IPS-NIHi11 (cell line): Measurements from ENCODE around the gene TM2D3.
"Not testable (repeated sequence)": the region's sequence is repeated elsewhere in the genome, so short reads cannot be mapped to it uniquely, and the experiment has no call there.

Experiments used
- DNase-seq: peaks from one replicate; pipeline ENCODE4 v3.0.0; 2012; ENCODE audit warnings: mixed read lengths, low spot score

Gene TM2D3

DNA sequence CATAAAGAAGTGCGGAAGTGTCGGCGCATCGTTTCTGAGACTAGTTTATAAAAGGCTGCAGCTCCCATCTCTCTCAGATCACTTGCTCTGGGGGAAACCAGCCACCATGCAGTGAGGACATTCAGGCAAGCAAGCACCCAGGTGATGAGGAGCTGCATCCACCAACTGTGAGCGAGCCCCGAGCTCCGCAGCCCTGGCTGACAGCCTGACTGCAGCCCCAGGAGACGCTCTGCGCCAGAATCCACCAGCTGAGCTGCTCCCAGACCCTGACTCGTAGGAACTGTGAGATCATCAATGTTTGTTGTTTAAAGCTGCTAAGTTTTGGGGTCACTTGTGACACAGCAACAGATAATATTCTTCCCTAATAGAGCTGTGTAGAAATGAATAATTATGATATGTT, 5.0 kb upstream of the TM2D3 start:
- DNase-seq: no peak

DNA sequence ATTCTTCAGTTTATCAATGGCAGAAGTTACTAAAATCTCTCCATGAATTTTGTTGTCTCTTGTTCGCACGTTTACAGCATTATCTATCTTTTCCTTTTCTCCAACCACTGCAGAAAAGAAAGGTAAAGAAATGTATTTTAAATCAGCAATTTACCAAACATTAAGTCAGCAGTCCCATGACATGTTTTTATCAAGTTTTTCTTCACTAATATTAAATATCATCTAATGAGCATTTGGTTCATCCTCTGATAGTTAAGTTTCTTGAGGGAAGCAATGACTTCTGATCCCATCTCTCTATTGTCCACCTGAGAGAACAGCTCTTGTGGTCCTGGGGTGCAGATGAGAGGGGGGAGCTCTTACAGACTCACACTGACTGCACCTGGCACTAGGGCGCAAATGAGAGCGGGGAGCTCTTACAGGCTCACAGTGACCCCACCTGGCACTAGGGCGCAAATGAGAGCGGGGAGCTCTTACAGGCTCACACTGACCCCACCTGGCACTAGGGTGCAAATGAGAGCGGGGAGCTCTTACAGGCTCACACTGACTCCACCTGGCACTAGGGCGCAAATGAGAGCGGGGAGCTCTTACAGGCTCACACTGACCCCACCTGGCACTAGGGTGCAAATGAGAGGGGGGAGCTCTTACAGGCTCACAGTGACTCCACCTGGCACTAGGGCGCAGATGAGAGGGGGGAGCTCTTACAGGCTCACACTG, 2.6 kb upstream of the TM2D3 start:
- DNase-seq: not testable (repeated sequence)

DNA sequence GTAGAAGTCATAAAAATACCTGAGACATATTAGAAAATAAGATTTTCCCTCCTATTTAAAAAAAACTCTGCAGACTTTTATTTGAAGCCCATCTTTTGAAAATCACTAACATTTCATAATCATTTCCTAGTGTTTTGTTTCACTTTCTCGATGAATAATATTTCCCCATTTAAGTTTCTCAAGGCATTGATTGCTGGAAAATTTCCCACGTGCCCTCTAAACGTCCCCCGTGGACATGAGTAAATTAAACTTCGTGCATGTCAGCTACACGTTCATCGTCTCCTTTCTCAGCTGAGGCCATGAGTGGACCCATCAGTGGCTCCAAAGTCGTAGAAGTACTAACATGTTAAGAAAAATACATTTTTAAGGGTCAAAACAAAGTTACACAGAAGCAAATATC, 2.0 kb upstream of the TM2D3 start:
- no peak for DNase-seq

DNA sequence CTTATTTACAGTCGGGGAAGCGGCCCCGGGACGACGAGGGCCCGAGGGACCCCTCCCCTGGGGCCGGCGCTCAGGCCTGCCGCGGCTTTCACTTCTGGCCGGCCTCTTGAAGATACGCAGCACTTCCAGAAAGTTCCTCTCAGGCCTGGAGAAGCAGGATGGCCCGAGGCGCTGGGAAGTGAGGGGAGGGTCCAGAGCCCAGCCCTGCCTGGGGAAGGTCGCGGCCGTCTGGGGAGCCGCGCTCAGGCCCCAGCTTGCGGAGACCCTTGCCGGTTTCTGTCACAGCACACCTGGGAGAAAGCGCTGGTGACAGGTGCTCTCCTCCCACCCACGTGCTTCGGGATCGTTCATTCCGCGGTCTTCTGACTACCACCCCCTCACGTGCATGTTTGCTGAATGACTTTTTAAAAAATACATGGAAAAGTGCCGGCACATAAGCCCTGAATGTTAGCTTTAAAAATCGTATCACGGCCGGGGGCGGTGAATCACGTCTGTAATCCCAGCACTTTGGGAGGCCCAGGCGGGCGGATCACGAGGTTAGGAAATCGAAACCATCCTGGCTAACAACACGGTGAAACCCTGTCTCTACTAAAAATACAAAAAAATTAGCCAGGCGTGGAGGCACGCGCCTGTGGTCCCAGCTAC, 727 bp upstream of the TM2D3 start:
- DNase-seq: peak; percentile 45

DNA sequence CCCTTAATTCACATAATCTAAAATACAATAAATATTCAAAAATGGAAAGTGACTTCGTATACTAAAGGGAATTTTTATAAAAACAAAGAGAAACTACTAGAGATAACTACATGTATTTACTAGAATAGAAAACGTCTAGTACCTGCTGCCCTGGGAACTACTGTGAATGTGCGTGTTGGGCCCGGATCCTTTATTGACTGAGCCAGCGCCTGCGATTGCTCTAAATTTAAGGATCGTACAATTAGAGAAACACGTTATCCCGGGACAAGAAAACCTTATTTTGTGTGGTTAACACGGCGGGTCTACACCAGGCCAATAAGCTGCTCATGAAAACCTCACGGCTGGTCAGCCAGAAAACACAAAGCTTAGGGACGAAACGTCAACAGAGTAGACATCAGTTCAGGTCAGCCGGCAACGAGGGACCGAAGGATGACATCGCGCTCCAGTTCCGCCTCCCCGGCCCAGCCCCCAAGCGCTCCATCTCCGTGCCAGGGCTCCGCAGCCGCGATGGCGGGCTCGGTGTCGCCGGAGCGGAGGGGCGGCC, 555 bp downstream of the TM2D3 start:
- DNase-seq: no peak

DNA sequence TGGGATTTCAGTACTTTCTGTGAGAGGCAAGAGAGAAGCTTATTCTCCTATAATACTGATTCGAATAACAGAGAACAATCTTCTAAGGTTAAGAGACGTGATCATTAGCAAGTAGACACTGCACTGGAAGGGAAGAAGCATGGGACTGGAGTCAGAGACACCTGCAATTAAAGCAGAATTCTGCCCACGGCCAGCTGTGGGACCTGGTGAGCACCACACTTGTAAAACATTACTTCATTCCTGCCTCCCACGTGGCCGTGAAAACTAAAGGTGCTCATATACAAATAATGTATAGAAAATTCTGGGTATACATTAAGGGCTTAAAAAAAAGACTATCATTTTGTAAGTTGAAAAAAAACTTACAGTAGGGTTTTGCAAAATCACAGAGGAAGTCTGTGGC, 2.0 kb downstream of the TM2D3 start:
- no peak for DNase-seq

DNA sequence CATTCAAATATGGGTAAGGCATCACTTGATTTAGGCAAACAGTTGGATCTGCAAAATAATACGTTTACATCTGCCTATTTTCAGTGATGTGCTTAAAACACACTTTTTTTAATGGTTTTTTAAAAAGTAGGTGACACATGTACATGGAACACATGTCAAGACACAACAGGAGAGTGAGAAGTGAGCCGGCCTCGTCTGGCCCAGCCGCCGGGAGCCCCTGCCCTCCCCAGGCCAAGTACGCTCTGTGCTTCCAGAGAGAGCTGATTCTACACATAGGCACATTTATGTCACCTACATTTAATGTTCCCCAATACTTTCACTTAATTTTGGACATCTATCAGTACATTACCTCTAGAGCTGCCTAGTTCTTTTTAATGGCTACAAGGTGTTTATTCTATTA, 3.8 kb downstream of the TM2D3 start:
- no peak for DNase-seq

DNA sequence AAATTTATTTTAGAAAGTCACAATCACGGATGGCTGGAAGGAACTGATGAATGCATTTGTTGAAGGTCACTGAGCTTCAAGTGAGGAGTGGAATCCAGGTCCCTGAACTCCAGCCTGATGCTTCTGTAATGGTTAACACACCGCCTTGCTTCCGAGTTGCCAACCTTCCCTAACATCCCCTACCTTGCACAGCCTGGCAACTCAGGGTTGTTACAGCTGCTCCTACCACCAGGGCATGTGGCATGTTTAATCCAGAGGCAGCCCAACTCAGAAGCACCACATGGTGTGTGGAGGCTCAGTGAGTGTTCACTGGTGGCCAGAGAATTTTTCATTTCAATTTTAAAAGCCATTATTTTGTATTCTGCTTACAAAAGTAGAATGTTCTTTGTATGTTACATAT, 4.9 kb downstream of the TM2D3 start:
- DNase-seq: no peak

DNA sequence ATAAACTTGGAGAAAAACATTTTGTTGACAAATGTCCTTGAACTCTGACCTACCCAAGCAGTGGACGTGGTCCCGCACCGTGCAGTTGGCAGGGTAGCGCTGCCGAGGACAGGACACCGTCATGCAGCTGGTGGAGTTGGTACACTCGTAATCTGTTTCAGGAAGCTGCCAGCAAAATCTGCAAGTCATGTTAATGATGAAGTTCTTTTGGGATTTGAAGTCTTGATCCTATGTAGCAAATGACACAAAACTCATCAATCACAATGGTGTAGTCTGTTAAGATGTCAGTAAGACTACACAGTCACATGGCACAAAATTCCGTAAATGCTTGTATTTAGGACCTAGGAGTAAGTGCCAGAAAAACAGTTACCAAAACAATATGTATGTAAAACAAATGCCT, 5.5 kb downstream of the TM2D3 start:
- DNase-seq: no peak

DNA sequence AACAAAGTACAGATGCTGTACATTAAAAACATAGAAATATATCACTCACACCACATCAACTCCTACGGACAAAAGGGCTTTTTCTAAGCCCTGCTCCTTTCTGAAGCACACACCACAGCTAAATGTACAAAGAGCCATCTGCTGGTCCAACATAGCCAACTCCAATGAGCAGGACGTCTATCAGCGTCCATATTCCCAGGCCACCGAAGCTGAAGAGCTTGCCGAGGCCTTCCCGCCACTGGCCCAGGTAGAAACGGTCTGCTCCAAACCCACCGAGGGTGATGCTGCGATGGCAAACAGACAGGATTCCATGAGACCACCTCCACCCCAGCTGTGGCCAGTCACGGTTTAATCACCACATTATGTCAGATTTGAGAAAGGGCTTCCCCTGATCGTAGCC, 9.8 kb downstream of the TM2D3 start:
- DNase-seq: no peak

DNA sequence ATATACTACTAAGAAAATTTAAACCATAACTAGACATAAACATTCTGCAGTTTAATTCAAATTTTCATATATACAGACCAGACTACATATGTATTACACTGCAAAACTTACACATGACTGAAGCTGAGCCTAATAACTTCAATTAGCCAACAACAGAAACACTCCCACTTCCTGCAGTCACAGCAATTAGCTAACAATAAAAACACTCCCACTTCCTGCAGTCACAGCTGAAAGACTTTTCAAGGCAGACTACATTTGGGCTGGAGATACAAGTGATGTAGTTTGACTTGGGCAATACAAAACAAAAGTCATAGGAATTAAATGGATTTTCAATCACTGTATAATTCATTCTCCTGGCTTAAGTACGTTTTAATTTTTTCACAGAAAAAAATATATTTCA, 10.3 kb downstream of the TM2D3 start:
- no peak for DNase-seq

DNA sequence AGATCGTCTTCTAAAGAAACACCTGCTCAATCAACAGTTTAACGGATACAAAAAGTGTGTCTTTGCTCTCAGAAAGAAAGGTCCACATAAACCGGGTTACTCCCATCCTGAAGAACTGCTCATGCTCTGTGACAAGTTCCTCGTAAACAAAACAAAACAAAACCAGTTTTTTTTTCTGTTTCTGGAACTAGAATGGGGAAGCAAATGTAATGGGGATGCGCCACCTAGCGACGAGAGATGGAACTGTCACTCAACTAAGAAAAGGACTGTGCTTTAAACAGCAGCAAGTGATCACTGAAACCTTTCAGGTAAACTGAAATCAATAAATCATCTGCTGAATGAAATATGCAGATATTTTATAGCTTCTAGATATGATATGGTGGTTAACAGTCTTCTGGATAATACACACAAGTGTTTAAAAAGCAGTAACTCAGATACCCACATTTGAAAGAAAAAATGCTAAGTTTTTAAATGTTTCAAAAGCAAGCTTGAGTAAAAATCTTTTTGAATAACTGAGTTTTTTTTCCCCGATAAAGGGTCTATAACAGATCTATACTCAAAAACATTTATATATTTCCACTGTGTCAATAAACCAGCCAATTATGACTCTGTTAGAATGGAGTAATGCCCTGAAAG, 10.9 kb downstream of the TM2D3 start:
- DNase-seq: peak; percentile 55

DNA sequence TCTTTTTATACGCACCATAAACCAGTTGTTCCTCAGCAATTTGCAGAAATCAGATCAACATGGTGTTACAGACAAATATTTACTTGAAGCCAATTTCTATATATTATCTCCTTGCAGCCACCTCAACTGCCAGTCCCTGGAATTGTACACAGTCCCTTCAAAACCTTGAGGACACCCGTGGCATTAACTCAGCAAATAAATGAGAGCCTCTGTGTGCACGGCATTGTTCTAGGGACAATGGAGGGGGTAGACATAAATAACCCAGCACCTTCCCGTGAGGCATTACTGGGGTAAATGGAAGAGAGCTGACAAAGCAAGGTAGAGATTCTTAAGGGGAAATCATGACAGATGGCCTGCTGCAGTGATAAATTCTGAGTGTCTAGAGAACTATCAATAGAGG, 12.5 kb downstream of the TM2D3 start:
- DNase-seq: no peak

DNA sequence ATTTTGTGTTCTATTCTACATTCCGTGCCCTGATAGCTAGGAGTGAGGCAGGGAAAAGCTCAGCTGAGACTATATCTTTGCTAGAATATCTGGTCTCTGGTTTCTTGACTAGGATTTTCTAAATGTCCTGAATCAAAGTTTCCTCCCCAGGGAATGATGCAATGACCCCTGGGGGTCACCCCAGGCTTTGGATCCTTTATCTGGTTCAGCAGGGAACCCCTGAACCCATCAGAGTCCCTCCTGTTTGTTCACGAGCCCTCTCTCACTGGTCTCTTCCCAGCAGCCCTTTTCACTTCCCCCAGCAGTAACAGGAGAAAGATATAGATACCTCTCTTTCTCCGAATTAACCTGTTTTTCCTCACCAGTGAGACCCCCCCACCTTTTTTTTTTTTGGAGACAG, 14.3 kb downstream of the TM2D3 start:
- DNase-seq: no peak

DNA sequence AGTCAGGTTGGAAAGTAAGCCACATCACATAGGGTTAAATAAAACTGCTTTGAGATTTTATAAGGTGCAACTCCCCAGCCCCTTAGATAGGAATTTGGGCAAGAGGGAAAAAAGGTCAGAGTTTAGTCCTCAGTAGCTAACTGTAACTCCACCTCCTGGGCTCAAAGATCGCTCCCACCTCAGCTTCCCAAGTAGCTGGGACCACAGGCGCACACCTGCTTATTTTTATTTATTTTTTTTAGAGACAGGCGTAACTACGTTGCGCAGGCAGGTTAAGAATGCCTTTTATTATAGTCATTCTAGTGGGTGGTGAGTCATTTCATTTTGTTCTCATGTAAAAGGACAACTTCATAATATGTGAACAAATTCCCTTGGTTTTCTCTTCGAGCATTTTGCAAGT, 14.7 kb downstream of the TM2D3 start:
- no peak for DNase-seq

DNA sequence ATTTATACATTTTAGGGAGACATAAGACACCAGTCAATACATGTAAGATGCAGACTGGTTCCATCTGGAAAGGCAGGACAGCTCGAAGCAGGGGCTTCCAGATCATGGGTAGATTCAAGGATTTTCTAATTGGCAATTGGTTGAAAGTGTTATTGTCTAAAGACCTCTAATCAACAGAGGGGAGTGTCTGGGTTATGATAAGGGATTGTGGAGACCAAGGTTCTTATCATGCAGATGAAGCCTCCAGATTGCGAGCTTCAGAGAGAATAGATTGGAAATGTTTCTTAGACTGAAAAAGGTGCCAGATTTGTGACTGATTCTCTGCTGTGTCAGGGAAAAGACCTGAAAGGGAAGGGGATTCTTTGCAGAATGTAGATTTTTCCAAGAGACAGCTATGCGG, 15.1 kb downstream of the TM2D3 start:
- no peak for DNase-seq

DNA sequence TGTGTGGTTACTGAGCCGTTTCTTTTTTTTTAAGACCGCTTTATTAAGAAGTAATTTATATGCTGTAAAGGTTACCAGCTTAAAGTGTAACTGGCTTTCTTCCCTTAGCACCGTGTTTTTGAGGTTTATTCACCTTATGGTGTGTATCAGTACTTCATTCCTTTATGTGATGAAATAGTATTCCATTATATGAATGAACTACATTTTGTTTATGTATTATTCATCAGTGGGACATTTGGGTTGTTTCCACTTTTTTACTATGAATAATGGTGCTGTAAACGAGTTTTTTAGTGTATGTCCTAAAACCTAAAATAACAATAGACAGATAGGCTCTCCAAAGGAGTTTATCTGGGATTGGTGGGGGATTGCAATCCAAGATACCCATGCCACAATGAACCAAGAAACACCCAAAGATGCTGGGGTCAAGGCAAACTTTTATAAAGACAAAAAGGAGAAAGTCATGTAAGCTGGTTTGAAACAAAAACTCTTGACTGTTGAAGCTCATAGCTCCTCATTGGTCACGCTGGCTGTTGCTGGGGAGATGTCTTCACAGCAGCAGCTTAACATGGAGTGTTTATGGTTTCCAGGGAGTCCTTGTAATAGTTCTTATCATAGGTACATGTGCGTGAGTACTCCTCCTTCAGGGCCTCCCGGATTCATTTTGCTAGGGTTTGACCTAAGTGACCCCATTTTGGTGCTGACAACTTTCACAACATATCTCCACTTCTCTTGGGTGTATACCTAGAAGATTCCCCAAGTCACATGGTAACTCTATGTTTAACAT, 16.0 kb downstream of the TM2D3 start:
- no peak for DNase-seq

DNA sequence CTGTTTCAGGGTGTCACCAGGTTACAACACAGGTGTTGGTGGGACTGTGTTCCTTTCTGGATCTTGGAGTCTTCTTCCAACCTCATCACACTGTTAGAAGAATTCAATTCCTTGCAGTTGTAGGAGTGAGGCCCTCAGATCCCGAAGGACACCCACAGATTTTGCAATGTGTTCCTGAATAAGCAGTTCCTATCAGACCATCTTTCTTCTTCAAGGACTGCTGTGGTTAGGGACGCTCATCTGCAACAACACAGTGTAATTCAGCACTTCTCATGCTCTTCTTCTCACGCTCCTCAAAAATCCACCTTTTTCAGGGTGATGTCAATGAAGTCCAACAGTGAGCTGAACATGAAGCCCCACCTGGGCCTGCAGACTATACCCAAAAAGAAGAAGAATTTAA, 18.8 kb downstream of the TM2D3 start:
- no peak for DNase-seq

DNA sequence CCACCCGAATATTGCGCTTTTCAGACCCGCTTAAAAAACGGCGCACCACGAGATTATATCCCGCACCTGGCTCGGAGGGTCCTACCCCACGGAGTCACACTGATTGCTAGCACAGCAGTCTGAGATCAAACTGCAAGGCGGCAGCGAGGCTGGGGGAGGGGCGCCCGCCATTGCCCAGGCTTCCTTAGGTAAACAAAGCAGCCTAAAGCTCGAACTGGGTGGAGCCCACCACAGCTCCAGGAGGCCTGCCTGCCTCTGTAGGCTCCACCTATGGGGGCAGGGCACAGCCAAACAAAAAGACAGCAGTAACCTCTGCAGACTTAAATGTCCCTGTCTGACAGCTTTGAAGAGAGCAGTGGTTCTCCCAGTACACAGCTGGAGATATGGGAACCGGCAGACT, 25.5 kb downstream of the TM2D3 start:
- not testable (repeated sequence) for DNase-seq

DNA sequence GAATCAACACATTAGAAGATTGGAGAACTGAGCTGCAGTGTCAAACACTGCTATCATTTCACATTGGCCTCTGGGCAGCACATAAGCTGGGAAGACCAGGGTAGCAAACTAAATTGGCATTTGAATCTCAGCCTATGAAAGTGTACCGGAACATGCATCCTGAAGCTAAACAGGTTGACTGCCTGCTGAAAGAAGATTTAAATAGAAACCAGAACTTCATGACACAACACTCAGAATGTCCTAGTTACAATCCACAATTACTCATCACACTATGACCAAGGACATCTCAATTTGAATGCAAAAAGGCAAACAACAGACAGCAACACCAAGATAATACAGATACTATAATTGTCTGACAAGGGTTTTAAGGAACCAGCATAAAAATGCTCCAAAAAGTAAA, 26.2 kb downstream of the TM2D3 start:
- DNase-seq: no peak

DNA sequence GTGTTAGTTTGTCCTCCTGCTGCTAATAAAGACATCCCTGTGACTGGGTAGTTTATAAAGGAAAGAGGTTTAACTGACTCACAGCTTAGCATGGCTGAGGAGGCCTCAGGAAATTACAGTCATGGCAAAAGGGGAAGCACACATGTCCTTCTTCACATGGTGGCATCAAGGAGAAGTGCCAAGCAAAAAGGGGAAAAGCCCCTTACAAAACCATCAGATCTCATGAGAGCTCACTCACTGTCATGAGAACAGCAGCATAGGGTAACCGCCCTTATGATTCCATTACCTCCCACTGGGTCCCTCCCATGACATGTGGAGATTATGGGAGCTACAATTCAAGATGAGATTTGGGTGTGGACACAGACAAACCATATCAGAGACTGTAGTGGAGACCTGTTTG, 27.0 kb downstream of the TM2D3 start:
- DNase-seq: no peak
